ENCODE data around the gene HAP1. TPM values are rescaled to one million over a fixed set of nuclear protein-coding genes. Genes with fewer than 3 reads are reported as not detected.

HAP1 gene
- total RNA-seq, 1 donor = under 0.01 TPM

DNA sequence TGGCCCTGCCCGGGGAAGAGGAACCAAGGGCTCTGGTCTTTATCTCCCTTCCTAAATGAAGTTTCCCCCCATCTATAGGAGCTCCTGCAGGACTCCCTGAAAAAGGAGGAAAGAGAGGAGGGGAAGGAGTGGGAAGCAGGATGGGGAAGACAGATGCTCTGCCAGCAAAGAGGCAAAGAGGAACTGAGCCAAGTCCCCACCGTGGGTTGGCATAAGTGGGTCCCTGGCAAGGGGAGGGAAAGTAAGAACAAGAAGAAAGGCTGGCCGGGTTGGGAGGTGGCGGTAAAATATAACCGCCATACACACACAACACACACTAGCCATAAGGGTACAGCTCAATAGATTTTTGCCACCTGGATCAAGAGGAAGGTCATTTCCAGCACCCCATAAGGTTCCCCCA is 51.8 kb downstream of the HAP1 start:
- Histone ChIP-seq H3K9me3 (ENCODE audit: low read depth, low read length) (no peaks in the 10 kb centered on the region), H4K20me1 (ENCODE audit: insufficient read depth, low read length) (no peaks in the 10 kb centered on the region), H3K79me2 (ENCODE audit: insufficient read depth, low read length) (no peaks in the 10 kb centered on the region), H3K4me3 (ENCODE audit: insufficient read depth, low read length) (no peak overlapping the region), H2AFZ (ENCODE audit: low read length) (no peak overlapping the region), H3K27ac (ENCODE audit: low read depth, low read length) (no peak overlapping the region), H3K27me3 (ENCODE audit: insufficient read depth, low read length) (peaks cover 6% of the 10 kb centered on the region), H3K4me2 (ENCODE audit: insufficient read depth, low read length) (no peak overlapping the region), H3K36me3 (ENCODE audit: insufficient read depth, low read length) (no peaks in the 10 kb centered on the region), H3K4me1 (ENCODE audit: insufficient read depth, low read length) (peaks cover 15% of the 10 kb centered on the region)
- no peak for DNase-seq (ENCODE audit: insufficient read length, low spot score, missing footprints)
- no peak for TF ChIP-seq CTCF (IDR thresholded peaks at IDR 0.05; ENCODE audit: extremely low read depth, low read depth, low read length)

DNA sequence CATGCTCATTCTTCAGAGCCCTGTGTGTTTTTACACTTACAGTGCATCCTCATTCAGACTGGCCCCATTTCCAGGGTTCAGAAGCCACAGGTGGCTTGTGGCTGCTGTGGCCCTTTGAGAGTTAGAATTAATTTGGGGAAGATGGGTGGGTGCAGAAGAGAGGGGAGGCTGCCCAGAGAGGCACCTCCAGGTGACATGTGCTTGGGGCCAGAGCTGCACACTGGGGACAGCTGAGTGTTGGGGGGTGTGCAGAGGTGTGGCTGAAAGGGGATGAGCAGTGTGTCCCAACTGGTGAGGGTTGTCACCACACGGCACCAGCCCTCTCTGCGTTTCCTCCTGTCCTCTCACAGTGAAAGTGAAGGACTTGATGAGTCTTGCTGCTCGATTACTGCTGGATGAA is 52.7 kb downstream of the HAP1 start:
- H3K4me3 ChIP-seq (ENCODE audit: insufficient read depth, low read length) = no peak overlapping the region
- H3K4me1 ChIP-seq (ENCODE audit: insufficient read depth, low read length) = peaks cover 15% of the 10 kb centered on the region
- no peaks in the 10 kb centered on the region for H3K79me2 ChIP-seq (ENCODE audit: insufficient read depth, low read length)
- peaks cover 6% of the 10 kb centered on the region for H3K27me3 ChIP-seq (ENCODE audit: insufficient read depth, low read length)
- no peak overlapping the region for H3K4me2 ChIP-seq (ENCODE audit: insufficient read depth, low read length)
- no peaks in the 10 kb centered on the region for H3K36me3 ChIP-seq (ENCODE audit: insufficient read depth, low read length)
- no peaks in the 10 kb centered on the region for H4K20me1 ChIP-seq (ENCODE audit: insufficient read depth, low read length)
- no peak overlapping the region for H3K27ac ChIP-seq (ENCODE audit: low read depth, low read length)
- no peak overlapping the region for H2AFZ ChIP-seq (ENCODE audit: low read length)
- no peak for DNase-seq (ENCODE audit: insufficient read length, low spot score, missing footprints)
- TF ChIP-seq CTCF (IDR thresholded peaks at IDR 0.05; ENCODE audit: extremely low read depth, low read depth, low read length) = no peak
- no peaks in the 10 kb centered on the region for H3K9me3 ChIP-seq (ENCODE audit: low read depth, low read length)

DNA sequence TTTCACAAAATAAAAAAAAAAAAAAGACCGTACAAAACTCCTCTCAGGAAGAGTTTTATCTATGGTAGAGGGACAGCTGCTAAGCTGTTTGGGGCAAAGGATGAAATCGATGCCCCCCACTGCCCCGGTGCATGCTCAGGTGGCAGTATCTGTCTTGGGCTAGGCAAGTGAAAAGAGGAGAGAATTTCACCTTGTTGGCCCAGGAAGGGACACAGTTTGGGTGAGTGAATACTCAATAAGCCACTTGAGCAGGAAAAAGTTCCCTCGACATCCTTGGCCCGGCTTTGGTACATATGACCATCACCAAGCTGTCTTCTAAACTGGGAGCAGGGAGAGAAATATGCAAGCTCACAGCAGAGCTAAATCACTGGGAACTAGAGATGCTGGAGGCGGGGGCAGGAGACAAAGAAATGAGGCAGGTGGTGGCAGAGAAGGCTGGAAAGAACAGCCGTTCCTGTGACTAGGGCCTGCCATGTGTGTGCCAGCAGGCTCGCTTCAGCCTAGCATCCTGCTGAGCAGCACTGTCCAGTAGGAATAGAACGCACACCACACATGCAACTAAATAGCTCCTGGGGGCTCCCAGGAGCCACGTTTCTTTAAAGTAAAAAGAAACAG is 53.9 kb downstream of the HAP1 start:
- Histone ChIP-seq H3K9me3 (ENCODE audit: low read depth, low read length) (no peaks in the 10 kb centered on the region), H3K27me3 (ENCODE audit: insufficient read depth, low read length) (peaks cover 6% of the 10 kb centered on the region), H3K4me3 (ENCODE audit: insufficient read depth, low read length) (no peak overlapping the region), H3K79me2 (ENCODE audit: insufficient read depth, low read length) (no peaks in the 10 kb centered on the region), H4K20me1 (ENCODE audit: insufficient read depth, low read length) (no peaks in the 10 kb centered on the region), H3K36me3 (ENCODE audit: insufficient read depth, low read length) (no peaks in the 10 kb centered on the region), H3K27ac (ENCODE audit: low read depth, low read length) (no peak overlapping the region), H2AFZ (ENCODE audit: low read length) (no peak overlapping the region), H3K4me2 (ENCODE audit: insufficient read depth, low read length) (no peak overlapping the region), H3K4me1 (ENCODE audit: insufficient read depth, low read length) (peaks cover 15% of the 10 kb centered on the region)
- DNase-seq (ENCODE audit: insufficient read length, low spot score, missing footprints) = no peak
- no peak for TF ChIP-seq CTCF (IDR thresholded peaks at IDR 0.05; ENCODE audit: extremely low read depth, low read depth, low read length)

DNA sequence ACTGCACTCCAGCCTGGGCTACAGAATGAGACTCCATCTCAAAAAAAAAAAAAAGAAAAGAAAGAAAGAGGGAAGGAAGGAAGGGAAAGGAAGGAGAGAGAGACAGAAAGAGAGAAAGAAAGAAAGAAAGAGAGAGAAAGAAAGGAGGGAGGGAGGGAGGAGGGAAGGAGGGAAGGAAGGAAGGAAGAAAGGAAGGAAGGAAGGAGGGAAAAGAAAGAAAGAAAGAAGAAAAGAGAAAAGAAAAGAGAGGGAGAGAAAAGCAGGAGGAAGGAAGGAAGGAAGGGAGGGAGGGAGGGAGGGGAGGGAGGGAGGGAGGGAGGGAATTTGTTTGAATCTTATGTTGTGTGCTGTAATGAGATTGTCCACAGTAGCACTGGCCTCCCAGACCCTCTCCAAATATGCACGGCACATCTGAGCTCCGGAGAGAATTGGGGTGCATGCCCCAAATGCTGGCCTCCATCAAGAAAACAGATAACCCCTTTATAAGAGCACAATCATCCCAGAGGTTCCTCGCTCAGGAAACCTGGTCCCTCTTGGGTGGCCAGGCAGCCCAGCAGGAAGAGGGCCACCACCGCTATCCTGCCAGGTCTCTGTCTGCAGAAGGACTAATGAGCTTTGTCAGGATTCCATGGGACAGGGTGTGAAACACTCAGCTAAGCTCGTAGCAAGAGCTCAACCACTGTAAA is 54.6 kb downstream of the HAP1 start:
- Histone ChIP-seq H3K27ac (ENCODE audit: low read depth, low read length) (no peak overlapping the region), H3K36me3 (ENCODE audit: insufficient read depth, low read length) (no peaks in the 10 kb centered on the region), H3K9me3 (ENCODE audit: low read depth, low read length) (no peaks in the 10 kb centered on the region), H3K4me2 (ENCODE audit: insufficient read depth, low read length) (no peak overlapping the region), H4K20me1 (ENCODE audit: insufficient read depth, low read length) (no peaks in the 10 kb centered on the region), H3K4me3 (ENCODE audit: insufficient read depth, low read length) (no peak overlapping the region), H3K4me1 (ENCODE audit: insufficient read depth, low read length) (peaks cover 15% of the 10 kb centered on the region), H3K27me3 (ENCODE audit: insufficient read depth, low read length) (peaks cover 6% of the 10 kb centered on the region), H2AFZ (ENCODE audit: low read length) (no peak overlapping the region), H3K79me2 (ENCODE audit: insufficient read depth, low read length) (no peaks in the 10 kb centered on the region)
- no peak for TF ChIP-seq CTCF (IDR thresholded peaks at IDR 0.05; ENCODE audit: extremely low read depth, low read depth, low read length)
- DNase-seq (ENCODE audit: insufficient read length, low spot score, missing footprints) = no peak
